ENCODE measurements around the gene DDAH2.

The DDAH2 gene

DNA sequence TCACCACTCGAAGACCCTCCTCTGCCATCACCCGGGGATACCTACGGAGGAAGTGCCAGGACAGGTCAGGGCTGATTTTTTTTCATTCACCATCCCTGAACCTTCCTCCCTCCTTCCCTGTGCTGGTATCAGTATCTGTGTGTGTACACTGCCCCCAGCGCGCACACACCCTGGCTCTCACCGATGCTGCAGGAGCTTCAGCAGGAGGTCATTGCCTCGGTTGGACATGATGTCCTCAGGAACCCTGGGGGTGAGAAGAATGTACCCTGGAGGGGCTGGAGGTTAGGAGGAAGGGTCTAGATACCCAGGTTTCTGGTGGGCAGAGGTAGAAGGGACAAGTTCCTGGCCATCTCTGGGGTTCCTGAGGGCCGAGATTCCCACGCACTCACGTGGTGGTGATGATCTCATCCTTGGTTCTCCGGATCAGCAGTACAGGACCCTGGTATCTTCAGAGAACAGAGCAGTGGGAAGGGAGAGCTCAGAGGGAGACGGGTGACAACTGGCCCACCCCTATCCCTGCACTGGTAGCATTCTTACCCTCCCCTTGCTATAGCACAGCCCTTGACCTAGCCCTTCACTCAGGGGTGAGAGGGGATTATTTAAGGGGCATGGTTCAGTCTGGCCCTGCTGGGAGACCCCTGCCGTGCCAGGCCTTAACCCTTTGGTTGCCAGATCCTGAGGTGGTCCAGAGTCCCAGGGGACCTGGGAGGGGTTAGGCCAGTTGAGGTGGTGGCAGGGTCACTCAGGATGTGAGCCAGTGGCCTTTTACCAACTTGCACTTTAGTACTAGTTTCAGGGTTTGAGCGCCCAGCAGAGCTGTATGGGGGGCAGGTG, 41.0 kb downstream of the DDAH2 start:
- no peak for DNase-seq

DNA sequence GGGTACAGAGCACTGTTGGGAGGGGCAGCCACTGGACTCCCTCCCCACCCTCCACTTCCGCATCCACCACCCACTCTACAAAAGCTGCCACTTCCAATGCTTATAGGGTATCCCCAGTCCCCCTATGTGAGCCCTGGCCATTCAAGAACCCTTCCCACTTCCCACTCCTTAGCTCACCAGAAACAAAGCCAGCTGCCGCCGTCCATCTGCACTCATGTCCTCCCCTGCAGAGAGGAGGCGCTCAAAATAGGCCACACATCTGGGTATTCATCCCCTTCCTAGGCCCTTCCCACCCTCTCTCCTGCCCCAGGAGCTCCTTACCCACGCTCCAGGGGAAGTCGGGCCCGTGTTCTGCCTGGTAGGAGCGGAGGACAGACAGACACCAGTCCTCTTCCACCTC, 41.8 kb downstream of the DDAH2 start:
- DNase-seq: no peak

DNA sequence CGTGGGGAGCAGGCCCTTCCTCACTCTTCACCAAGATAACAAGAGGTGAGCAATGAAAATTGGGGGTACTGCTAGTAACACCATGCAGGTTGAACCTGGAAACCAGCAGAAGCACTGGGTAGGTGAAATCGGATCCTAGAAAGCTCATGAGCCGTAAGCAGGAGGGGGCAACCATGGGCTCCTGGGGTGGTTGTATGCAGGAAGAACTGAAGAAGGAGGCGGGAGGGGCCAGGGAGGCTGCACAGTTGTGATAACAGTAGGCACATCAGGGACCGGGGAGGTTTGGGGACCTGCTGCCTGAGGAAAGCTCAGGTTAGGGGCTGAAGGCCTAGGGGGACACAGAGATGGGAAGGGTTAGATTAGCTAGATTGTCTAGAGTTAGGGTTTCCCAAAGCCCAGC, 42.6 kb downstream of the DDAH2 start:
- no peak for DNase-seq

DNA sequence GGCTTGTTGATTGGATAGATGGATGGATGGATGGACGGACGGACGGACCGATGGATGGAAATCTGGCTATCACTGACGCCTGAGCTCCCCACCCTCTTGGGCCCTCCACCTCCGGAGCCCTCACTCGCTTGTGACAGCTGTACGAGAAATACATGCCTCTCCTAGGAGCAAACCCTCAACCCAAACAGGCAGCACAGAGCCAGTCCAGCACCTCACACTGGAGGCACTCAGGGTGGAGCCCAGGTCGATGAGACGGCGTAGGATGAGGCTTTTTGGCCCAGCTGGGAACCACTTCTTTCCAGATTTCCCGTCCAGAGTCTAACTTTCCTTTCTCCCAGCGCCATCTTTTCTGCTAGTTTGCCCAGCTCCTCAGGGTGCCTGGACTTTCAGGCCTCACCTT, 45.5 kb downstream of the DDAH2 start:
- no peak for DNase-seq

DNA sequence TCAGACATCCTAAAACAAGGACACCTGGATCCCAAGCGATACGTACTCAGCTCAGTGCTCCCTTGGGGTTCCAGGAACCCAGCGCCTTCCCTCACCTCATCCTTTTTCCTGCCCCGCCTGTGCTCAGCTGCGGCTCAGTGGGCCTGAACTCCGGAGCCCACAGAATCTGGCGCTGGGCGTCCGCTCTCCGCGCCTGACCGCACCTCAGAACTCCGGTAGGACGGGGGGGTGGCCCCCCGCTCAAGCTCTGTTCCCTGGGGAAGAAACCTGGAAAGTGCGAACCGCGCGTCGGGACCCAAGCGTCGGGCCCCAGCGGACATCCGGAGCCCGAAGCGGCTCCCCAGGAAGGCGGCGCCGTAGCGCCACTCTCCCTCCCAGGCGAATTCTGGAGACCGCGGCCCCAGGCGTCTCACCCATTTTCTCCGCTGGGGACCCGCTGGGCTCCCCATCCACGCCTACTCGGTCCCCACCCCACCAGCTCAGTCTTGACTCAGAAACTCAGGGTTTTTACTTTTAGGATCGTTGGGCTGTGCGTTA, 47.9 kb downstream of the DDAH2 start:
- no peak for DNase-seq

DNA sequence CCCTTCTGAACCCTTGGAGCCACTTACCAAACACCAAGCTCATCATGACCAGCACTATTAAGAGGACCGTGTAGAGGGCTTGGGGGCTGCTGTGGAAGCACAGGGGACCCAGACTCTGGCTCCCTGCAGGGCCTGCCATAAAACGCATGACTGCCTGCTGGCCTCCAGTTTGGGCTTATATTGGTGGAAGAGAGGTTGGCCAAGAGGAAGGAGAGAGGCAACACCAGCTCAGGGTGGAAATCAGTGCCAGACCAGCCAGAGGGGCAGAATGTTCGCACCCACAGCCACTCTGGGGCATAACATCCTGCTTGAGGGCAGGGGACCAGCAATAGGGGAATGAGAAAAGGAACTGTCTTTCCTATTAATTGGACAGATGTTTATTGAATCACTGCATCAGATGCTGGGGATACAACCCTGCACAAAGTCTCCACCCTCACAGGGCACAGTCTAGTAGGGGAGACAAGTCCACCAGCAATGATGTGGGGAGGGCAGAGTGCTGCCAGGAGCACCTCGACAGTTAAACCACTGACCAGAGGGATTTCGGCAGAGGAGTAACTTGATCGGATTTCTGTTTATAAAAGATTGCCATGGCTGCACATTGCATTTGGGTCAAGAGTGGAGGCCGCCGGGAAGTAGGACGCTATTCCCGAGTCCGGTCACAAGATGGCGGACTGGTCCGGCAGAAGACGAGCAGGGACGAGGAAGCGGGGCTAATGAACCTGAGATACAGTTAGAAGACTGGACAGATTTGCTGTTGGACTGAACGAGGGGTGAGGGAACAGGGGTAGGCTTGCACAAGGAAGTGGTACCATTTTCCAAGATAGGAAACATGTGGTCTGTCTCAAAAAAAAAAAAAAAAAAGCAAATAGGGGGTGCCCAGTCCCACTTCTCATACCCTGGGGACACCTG, 48.6 kb downstream of the DDAH2 start, which contains the start of gene LY6G5C:
TSS of gene LY6G5C (minus strand) at position 842 of the 909 bp plus-strand sequence. CDS start at position 148, 694 bp downstream.
- no peak for DNase-seq

DNA sequence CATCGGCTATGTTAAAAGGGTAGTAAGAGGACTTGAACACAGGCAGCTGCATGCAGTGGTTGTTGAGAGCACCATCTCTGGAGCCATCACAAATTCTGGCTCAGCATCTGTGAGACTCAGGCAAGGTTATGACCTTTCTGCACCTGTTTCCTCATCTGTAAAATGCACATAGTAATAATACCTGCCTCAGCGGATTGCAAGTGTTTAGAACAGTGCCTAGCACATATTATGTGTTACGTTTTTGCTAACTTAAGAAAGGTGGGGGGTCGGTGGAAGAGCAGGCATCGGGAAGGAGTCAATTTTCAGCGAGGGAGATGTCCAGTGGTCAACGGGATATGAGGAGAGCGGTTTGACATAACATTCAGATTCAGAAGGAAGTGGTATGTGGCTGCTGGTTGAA, 51.1 kb downstream of the DDAH2 start:
- no peak for DNase-seq
